GM21528 (cell line): Measurements from ENCODE around the gene ZNF497.
"Not testable (repeated sequence)": the region's sequence is repeated elsewhere in the genome, so short reads cannot be mapped to it uniquely, and the experiment has no call there.

Experiments used
- ATAC-seq: cut with Tn5 transposase; IDR thresholded peaks from one replicate; pipeline ENCODE4 v1.9.1; 2021; ENCODE audit warnings: mild to moderate bottlenecking, moderate library complexity; ENCODE audit not compliant: unreplicated experiment, low FRiP score

The ZNF497 gene

GRCh38 chr19:58350871-58351557 is 11.5 kb downstream of the ZNF497 start:
- no peak for ATAC-seq

- no peak for ATAC-seq
Measured at GRCh38 chr19:58350001-58350861, 12.3 kb downstream of the ZNF497 start.

GRCh38 chr19:58349590-58349989 is 13.0 kb downstream of the ZNF497 start:
- no peak for ATAC-seq

GRCh38 chr19:58348080-58348479 is 14.5 kb downstream of the ZNF497 start:
- not testable (repeated sequence) for ATAC-seq

- peak; percentile 86 for ATAC-seq
Measured at GRCh38 chr19:58346961-58347929, 15.3 kb downstream of the ZNF497 start.

GRCh38 chr19:58345558-58345957 is 17.0 kb downstream of the ZNF497 start:
- ATAC-seq = no peak

GRCh38 chr19:58338825-58339558 is 23.6 kb downstream of the ZNF497 start:
- ATAC-seq = no peak

GRCh38 chr19:58338336-58338735 is 24.2 kb downstream of the ZNF497 start:
- no peak for ATAC-seq

GRCh38 chr19:58336820-58337219 is 25.7 kb downstream of the ZNF497 start:
- no peak for ATAC-seq

- no peak for ATAC-seq
Measured at GRCh38 chr19:58336216-58336615, 26.3 kb downstream of the ZNF497 start.

GRCh38 chr19:58335630-58336029 is 26.9 kb downstream of the ZNF497 start:
- no peak for ATAC-seq

- ATAC-seq = no peak
Measured at GRCh38 chr19:58334691-58335249, 27.8 kb downstream of the ZNF497 start.

- no peak for ATAC-seq
Measured at GRCh38 chr19:58332697-58333096, 29.9 kb downstream of the ZNF497 start.

- no peak for ATAC-seq
Measured at GRCh38 chr19:58330458-58330857, 32.1 kb downstream of the ZNF497 start.

GRCh38 chr19:58328999-58329398 is 33.6 kb downstream of the ZNF497 start:
- ATAC-seq = no peak

- ATAC-seq = peak; percentile 89
Measured at GRCh38 chr19:58326914-58327726, 35.4 kb downstream of the ZNF497 start, which contains the start of gene ZSCAN22. Gene ZSCAN22 (plus strand): TSS chr19:58326994. CDS start chr19:58334803, 7,809 bp downstream.

GRCh38 chr19:58326501-58326913 is 36.0 kb downstream of the ZNF497 start:
- no peak for ATAC-seq

GRCh38 chr19:58325311-58326022 is 37.1 kb downstream of the ZNF497 start:
- no peak for ATAC-seq
